T follicular helper cell (primary cell): Measurements from ENCODE around the gene UNC93A.
"Not testable (repeated sequence)": the region's sequence is repeated elsewhere in the genome, so short reads cannot be mapped to it uniquely, and the experiment has no call there.

Experiments used
- DNase-seq: peaks from one replicate; pipeline ENCODE4 v3.0.0-alpha.2; 2020; ENCODE audit warnings: low read depth

Gene UNC93A

GRCh38 chr6:167309355-167310192, 18.5 kb downstream of the UNC93A start:
- DNase-seq, result not testable (repeated sequence)

DNA sequence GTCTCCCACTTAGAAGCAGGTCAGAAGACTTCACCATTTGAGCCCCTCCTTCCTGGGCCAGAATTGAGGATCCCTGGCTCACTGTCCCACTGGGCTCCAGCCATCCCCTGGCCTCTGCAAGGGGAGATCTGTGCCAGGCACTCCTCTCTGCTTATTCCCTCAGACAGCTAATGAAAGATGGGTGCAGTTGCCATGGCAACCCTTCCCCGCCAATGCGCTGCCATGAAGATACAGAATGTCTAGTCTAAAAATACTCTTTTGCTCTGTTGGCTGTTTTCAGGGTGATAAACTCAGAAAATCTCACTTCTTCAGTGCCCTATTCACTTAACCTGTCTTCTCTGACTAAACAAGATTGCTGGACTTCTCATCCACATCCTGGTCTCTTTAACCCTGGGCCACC, 20.2 kb downstream of the UNC93A start:
- no peak for DNase-seq

- DNase-seq, result not testable (repeated sequence)
These were observed 20.6 kb downstream of the UNC93A start for GRCh38 chr6:167311691-167312090.

DNA sequence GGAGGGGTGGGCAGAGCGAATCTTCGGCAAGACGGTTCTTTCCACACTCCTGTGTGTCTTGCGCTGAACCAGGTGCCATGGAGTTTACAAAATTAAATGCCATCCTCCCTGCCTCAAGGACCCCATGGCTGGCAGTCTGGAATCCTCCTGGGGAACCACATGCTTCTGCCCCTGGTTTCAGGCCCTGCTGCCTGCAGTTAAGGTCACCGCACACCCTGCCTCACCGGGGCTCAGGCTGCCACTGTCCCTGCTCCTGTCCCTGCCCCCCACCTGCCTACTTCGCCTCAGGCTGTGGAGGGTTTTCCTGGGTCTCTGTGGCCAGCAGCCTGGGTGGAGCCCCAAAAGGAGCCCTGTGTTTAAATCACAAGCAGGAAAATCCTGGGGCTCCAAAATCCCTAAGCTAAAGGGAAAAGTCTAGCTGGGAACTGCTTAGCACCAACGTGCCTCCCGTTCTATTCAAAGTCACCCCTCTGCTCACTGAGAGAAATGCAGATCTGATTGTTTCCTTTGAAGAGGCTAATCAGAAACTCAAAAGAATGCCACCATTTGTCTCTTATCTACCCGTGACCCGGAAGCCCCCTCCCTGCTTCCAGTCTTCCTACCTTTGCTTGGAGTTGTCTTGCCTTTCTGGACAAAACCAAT, 23.2 kb downstream of the UNC93A start:
- DNase-seq, result no peak

GRCh38 chr6:167317172-167317571, 26.1 kb downstream of the UNC93A start:
- DNase-seq, result no peak

GRCh38 chr6:167318354-167318753, 27.2 kb downstream of the UNC93A start:
- DNase-seq, result not testable (repeated sequence)

GRCh38 chr6:167318856-167319255, 27.7 kb downstream of the UNC93A start:
- not testable (repeated sequence) for DNase-seq

- DNase-seq, result not testable (repeated sequence)
These were observed 29.0 kb downstream of the UNC93A start for GRCh38 chr6:167319856-167320753.

GRCh38 chr6:167320754-167321056, 29.6 kb downstream of the UNC93A start:
- not testable (repeated sequence) for DNase-seq

DNA sequence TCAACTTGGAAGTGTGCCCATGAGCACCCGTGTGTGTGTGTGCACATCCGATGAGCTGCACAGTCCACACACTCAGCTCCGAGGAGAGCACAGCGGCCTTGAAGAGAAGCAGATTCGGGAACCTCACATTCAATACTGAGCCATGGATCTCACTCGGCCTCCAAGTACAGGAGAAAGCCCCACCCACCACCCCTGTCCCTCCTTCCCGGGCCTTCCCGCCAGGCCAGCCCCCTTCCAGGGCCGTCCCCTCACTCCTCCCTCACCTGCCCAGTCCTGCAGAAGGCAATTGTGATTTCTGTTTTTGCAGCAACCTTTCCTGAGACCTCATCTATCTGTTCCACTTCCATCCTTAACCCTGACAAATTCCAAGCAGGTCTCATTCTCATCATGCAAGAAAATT, 30.1 kb downstream of the UNC93A start:
- DNase-seq, result not testable (repeated sequence)

GRCh38 chr6:167323111-167323510, 32.0 kb downstream of the UNC93A start:
- no peak for DNase-seq

GRCh38 chr6:167324111-167324510, 33.0 kb downstream of the UNC93A start:
- no peak for DNase-seq

DNA sequence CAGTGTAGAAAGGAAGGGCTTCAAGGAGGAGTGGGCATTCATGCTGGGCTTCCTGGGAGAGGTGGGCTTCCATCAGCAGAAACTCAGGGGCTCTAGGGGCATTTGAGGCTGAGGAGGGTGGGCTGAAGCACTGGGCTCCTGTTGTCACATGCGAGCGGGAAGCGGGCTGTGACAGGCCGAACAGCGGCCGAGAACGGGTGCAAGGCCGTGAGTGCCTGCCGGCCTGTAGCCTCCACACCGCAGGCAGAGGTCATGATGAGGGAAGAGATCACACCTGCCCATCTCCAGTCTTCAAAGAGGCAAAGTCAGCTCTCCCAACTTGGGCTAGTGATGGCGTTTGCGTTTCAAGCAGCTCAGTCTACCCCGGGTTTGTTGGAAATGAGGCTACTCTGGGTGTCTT, 34.7 kb downstream of the UNC93A start:
- no peak for DNase-seq

- DNase-seq, result no peak
These were observed 36.3 kb downstream of the UNC93A start for GRCh38 chr6:167327391-167327790.

DNA sequence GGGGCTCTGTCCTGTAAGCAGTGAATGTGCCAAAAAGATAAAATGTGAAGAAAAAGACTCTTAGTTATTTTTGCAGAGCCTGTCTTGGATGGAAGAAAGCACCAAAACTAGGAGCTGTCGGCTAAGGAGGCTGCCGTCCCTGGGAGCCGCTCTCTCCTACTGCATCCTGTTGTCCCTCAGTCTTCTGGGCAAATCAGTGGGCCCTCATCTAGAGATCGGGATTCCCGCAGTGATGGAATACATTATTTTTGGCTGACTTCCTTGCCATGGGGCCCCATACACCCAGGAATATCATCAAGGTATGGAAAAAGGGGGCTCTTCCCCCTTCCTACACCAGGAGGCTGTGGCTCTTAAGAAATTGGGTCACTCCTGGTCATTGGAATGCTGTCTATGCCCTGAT, 37.0 kb downstream of the UNC93A start:
- no peak for DNase-seq

DNA sequence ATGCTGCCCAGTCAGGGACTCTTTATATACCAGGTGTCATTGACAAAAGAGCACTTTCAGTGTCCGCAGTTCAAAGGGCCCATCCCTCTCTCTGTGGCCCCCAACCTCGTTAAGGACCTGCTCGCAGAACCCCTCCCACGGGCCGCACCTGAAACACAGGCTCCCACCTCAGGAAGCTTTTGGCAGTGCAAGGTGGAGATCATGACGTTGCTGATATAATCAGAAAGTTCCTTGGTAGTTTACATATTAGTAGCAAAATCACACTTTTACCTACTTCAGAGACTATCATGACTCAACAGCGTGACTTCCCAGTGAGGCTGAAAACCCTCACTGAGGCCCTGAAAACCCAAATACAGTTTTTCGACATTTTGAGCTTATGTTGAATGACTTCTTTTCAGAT, 37.9 kb downstream of the UNC93A start:
- DNase-seq, result no peak

- DNase-seq, result no peak
These were observed 39.6 kb downstream of the UNC93A start for GRCh38 chr6:167330750-167331149.

- DNase-seq, result no peak
These were observed 40.5 kb downstream of the UNC93A start for GRCh38 chr6:167331565-167331964.

GRCh38 chr6:167336844-167337630, 45.9 kb downstream of the UNC93A start:
- DNase-seq, result no peak

DNA sequence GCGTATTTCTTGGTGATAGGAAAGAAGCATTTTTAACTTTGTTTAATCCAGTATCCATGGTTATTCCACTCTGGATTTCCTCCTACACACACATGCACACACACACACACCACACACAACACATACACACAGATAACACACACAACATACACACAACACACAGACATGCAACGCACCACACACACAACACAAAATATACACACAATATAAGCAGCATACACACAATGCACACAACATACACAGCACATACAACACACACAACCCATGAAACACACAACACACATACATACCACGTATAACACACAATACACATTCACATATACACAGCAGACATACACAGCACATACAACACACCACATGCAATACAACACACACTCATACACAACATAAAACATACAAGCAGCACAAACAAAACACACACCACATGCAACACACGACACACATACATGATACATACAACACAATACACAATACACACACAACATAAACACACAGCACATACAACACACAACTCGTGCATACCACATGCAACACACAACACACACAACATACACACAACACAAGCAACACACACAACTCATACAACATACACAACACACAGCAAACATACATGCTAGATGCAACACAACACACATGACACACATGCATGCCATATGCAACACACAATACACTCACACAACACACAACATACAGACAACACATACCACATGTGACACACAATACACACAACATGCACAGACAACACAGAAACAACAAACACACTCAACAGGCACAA, 46.7 kb downstream of the UNC93A start:
- no peak for DNase-seq

DNA sequence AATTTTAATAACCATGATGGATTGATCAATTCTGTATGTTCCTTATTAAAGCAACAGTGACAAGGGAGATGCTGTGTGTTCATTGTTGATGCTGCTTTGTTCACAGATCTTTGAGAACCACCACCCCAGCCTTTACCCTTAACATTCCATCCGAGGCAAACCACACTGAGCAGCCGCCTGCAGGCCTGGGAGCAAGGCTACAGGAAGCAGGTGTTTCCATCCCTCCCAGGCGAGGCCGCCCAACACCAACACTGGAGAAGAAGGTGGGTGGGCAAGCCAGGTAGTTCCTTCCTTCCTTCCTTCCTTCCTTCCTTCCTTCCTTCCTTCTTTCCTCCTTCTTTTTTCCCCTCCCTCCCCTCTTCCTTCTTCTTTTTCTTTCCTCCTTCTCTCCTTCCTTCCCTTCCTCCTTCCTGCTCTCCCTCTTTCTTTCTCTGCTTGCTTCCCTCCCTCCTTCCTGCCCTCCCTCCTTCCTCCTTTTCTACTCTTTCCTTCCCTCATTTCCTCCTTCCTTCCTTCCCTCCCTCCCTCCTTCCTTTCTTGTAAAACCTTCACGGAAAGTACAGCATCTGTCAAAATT, 47.5 kb downstream of the UNC93A start:
- DNase-seq, result no peak
